H1 (cell line): ENCODE measurements around the gene TMEM114. TPM values are rescaled to one million over a fixed set of nuclear protein-coding genes. Genes with fewer than 3 reads are reported as not detected.
A peak's percentile ranks its signal among the peaks of the same experiment; 100 is the strongest.

Source experiments
- CTCF ChIA-PET: fragments of 300-600 bp; sonication (Branson Sonifier 250); formaldehyde crosslinking; loops from one replicate; lab custom pipeline; 2021; ENCODE audit not compliant: partially characterized antibody; lab: Charles Lee
- POLR2A ChIA-PET: fragments of 300-600 bp; sonication (Branson Sonifier 250); formaldehyde crosslinking; loops from one replicate; lab custom pipeline; 2021; ENCODE audit warnings: inconsistent platforms; ENCODE audit not compliant: partially characterized antibody; lab: Charles Lee
- DNase-seq, 2 experiments: peaks; one replicate each; pipeline versions ENCODE4 v3.0.0 to v3.0.0-alpha.2; 2010 to 2022; ENCODE audit warnings: low spot score in 2 of 2, low read depth in 1 of 2, mixed read lengths in 1 of 2
- FAIRE-seq: peaks from 2 replicates; lab custom pipeline; 2011; peaks lifted over from hg19 to GRCh38; lab: Jason Lieb, UNC
- H2AFZ ChIP-seq: 2 replicates; pipeline ENCODE4 v1.8.1; 2012; ENCODE audit warnings: low read length, inconsistent platforms
- H2AK5ac ChIP-seq: 2 replicates; pipeline ENCODE4 v1.6.1; 2013; ENCODE audit warnings: low read depth, low read length
- H2BK120ac ChIP-seq: replicated peaks from 2 replicates; pipeline ENCODE3; 2013; ENCODE audit warnings: low read depth, low read length, inconsistent platforms
- H2BK12ac ChIP-seq: 2 replicates; pipeline ENCODE4 v1.6.1; 2013; ENCODE audit warnings: low read depth, low read length
- H2BK15ac ChIP-seq: 2 replicates; pipeline ENCODE4 v1.6.1; 2013; ENCODE audit warnings: low read length
- H2BK20ac ChIP-seq: 2 replicates; pipeline ENCODE4 v1.6.1; 2013; ENCODE audit warnings: low read length
- H2BK5ac ChIP-seq: 2 replicates; pipeline ENCODE4 v1.6.1; 2013; ENCODE audit warnings: low read depth, low read length
- H3K14ac ChIP-seq: 2 replicates; pipeline ENCODE4 v1.6.1; 2013; ENCODE audit warnings: inconsistent platforms; ENCODE audit not compliant: insufficient read length
- H3K18ac ChIP-seq: 2 replicates; pipeline ENCODE4 v1.6.1; 2013; ENCODE audit warnings: low read length; ENCODE audit errors: extremely low read depth
- H3K23ac ChIP-seq: 2 replicates; pipeline ENCODE4 v1.6.1; 2013; ENCODE audit warnings: inconsistent platforms; ENCODE audit not compliant: insufficient read length
- H3K23me2 ChIP-seq: 2 replicates; pipeline ENCODE4 v1.6.1; 2013; ENCODE audit warnings: low read depth, low read length
- H3K27ac ChIP-seq: 2 replicates; pipeline ENCODE4 v1.6.1; 2011; ENCODE audit warnings: low read depth, low read length, inconsistent platforms
- H3K27me3 ChIP-seq, 4 experiments: replicated peaks in 1 of 4; 1 replicate in 1 of 4; 2 replicates in 3 of 4; pipeline versions ENCODE4 v1.6.1 to v1.8.1; 2011 to 2013; ENCODE audit warnings: low read length in 3 of 4, mild to moderate bottlenecking in 3 of 4, inconsistent platforms in 2 of 4, mixed read lengths in 2 of 4, moderate library complexity in 1 of 4; ENCODE audit not compliant: control insufficient read depth in 3 of 4, insufficient read depth in 3 of 4; ENCODE audit errors: extremely low read depth in 1 of 4
- H3K36me3 ChIP-seq, 4 experiments: 2 replicates each; pipeline versions ENCODE4 v1.6.1 to v1.8.1; 2011 to 2013; ENCODE audit warnings: mild to moderate bottlenecking in 4 of 4, low read length in 3 of 4, moderate library complexity in 2 of 4, control low read depth in 1 of 4, inconsistent platforms in 1 of 4; ENCODE audit not compliant: insufficient read depth in 4 of 4, control insufficient read depth in 2 of 4
- H3K4ac ChIP-seq: replicated peaks from 2 replicates; pipeline ENCODE3; 2013; ENCODE audit warnings: low read length, low read depth, mixed read lengths, inconsistent platforms; ENCODE audit not compliant: insufficient read length
- H3K4me1 ChIP-seq, 4 experiments: replicated peaks in 1 of 4; 1 replicate in 1 of 4; 2 replicates in 3 of 4; pipeline versions ENCODE4 v1.6.1 to v1.8.1; 2011 to 2013; ENCODE audit warnings: low read length in 3 of 4, inconsistent platforms in 2 of 4, mixed read lengths in 1 of 4; ENCODE audit not compliant: insufficient read depth in 4 of 4, control insufficient read depth in 3 of 4
- H3K4me2 ChIP-seq, 2 experiments: 2 replicates each; pipeline versions ENCODE4 v1.6.1 to v1.8.1; 2011 to 2013; ENCODE audit warnings: low read depth in 2 of 2, low read length in 2 of 2, control low read depth in 1 of 2, inconsistent platforms in 1 of 2, mild to moderate bottlenecking in 1 of 2; ENCODE audit not compliant: insufficient read depth in 1 of 2
- H3K4me3 ChIP-seq, 4 experiments: fragments of 200-600, 300-600 bp in 1 of 4; sonication (generic), shearing (Covaris generic), sonication (Bioruptor Twin) in 1 of 4; 2 replicates each; pipeline versions ENCODE4 v1.5.1 to v1.8.1; 2011 to 2016; ENCODE audit warnings: low read length in 4 of 4, low read depth in 3 of 4, control low read depth in 2 of 4, inconsistent platforms in 2 of 4, mild to moderate bottlenecking in 2 of 4, mixed read lengths in 1 of 4, moderate library complexity in 1 of 4; ENCODE audit not compliant: insufficient read depth in 2 of 4; ENCODE audit errors: extremely low read depth in 1 of 4
- H3K56ac ChIP-seq: replicated peaks from 2 replicates; pipeline ENCODE3; 2013; ENCODE audit warnings: low read depth, mild to moderate bottlenecking, mixed read lengths, low read length, inconsistent platforms; ENCODE audit not compliant: insufficient read length
- H3K79me1 ChIP-seq: 2 replicates; pipeline ENCODE4 v1.6.1; 2013; ENCODE audit warnings: low read depth, low read length, control low read depth
- H3K79me2 ChIP-seq, 2 experiments: 2 replicates each; pipeline versions ENCODE4 v1.6.1 to v1.8.1; 2012 to 2013; ENCODE audit warnings: low read length in 2 of 2, mild to moderate bottlenecking in 2 of 2, inconsistent platforms in 1 of 2; ENCODE audit not compliant: insufficient read depth in 2 of 2, control insufficient read depth in 1 of 2
- H3K9ac ChIP-seq, 4 experiments: replicated peaks in 1 of 4; 1 replicate in 1 of 4; 2 replicates in 3 of 4; pipeline versions ENCODE4 v1.6.1 to v1.8.1; 2011 to 2013; ENCODE audit warnings: low read depth in 3 of 4, low read length in 3 of 4, control low read depth in 2 of 4, mild to moderate bottlenecking in 2 of 4, moderate library complexity in 2 of 4, inconsistent platforms in 1 of 4; ENCODE audit errors: extremely low read depth in 1 of 4
- H3K9me3 ChIP-seq, 2 experiments: 2 replicates each; pipeline versions ENCODE4 v1.6.1 to v1.8.1; 2012 to 2013; ENCODE audit warnings: mild to moderate bottlenecking in 2 of 2, moderate library complexity in 2 of 2, control low read depth in 1 of 2, inconsistent platforms in 1 of 2, low read depth in 1 of 2, low read length in 1 of 2, mixed read lengths in 1 of 2; ENCODE audit not compliant: insufficient read depth in 2 of 2
- H4K20me1 ChIP-seq, 2 experiments: replicated peaks in 1 of 2; 2 replicates each; pipeline versions ENCODE3 to v1.8.1; 2011 to 2013; ENCODE audit warnings: inconsistent platforms in 2 of 2, low read length in 2 of 2, mild to moderate bottlenecking in 1 of 2; ENCODE audit not compliant: insufficient read depth in 2 of 2, control insufficient read depth in 1 of 2
- H4K5ac ChIP-seq: 2 replicates; pipeline ENCODE4 v1.6.1; 2013; ENCODE audit warnings: low read length, low read depth, mixed read lengths, inconsistent platforms; ENCODE audit not compliant: insufficient read length
- H4K8ac ChIP-seq: 2 replicates; pipeline ENCODE4 v1.8.0; 2013; ENCODE audit warnings: mild to moderate bottlenecking, moderate library complexity, low read length, inconsistent platforms; ENCODE audit not compliant: insufficient read depth; ENCODE audit errors: extremely low read depth
- H4K91ac ChIP-seq: replicated peaks from 2 replicates; pipeline ENCODE3; 2013; ENCODE audit warnings: low read length, mixed read lengths, inconsistent platforms; ENCODE audit not compliant: insufficient read length
- E2F6 ChIP-seq: IDR thresholded peaks from 2 replicates; pipeline ENCODE4 v1.6.1; 2012; ENCODE audit warnings: inconsistent platforms
- FOSL1 ChIP-seq: IDR thresholded peaks from 2 replicates; pipeline ENCODE4 v1.6.1; 2011; ENCODE audit warnings: mild to moderate bottlenecking, low read depth, low read length, moderate library complexity; ENCODE audit not compliant: insufficient read depth
- JUN ChIP-seq: IDR thresholded peaks from 2 replicates; pipeline ENCODE4 v1.6.1; 2011; ENCODE audit warnings: low read depth, mild to moderate bottlenecking, improper control_type of control experiment, low read length
- NRF1 ChIP-seq: IDR thresholded peaks from 2 replicates; pipeline ENCODE4 v1.6.1; 2011; ENCODE audit warnings: mild to moderate bottlenecking, low read depth, low read length, improper control_type of control experiment
- SP1 ChIP-seq: IDR thresholded peaks from 2 replicates; pipeline ENCODE4 v1.6.1; 2011; ENCODE audit warnings: low read depth, low read length
- SP2 ChIP-seq: IDR thresholded peaks from 2 replicates; pipeline ENCODE4 v1.6.1; 2012; ENCODE audit warnings: mild to moderate bottlenecking, low read length, inconsistent platforms
- WGBS, 2 experiments: shearing (Covaris generic) in 1 of 2; methylation state at CpG; one replicate each; pipeline versions ENCODE4 v1.1.6 to v1.1.7; 2013 to 2015; ENCODE audit warnings: low lambda C conversion rate in 2 of 2, mixed read lengths in 2 of 2, inconsistent platforms in 1 of 2, low coverage in 1 of 2, missing lambda C conversion rate in 1 of 2; ENCODE audit not compliant: insufficient replicate concordance in 2 of 2, insufficient coverage in 1 of 2, insufficient read length in 1 of 2; ENCODE audit errors: extremely low coverage in 1 of 2, missing lambda C conversion rate in 1 of 2; 5-methylcytosine and 5-hydroxymethylcytosine counted together
- polyA plus RNA-seq, 7 experiments: library from polyadenylated mRNA; depleted of rRNA in 3 of 7; stranded (reverse) in 5 of 7; unstranded in 2 of 7; fragments of >200 nt in 5 of 7; fragments of 200-250 nt in 2 of 7; gene quantifications; 1 replicate in 5 of 7; 2 replicates in 1 of 7; 4 replicates in 1 of 7; pipeline versions ENCODE4 v1.2.1 to v1.2.3, GENCODE V29; 2011 to 2013; ENCODE audit warnings: missing spikeins in 2 of 7, mixed read lengths in 2 of 7
- total RNA-seq: library from RNA; stranded (reverse); fragmentation: NEBNext Ultra II Directional; extraction: Animal tissue kit (Norgen Biotek cat#: 25700); gene quantifications from 2 replicates; pipeline ENCODE4 v1.2.1, GENCODE V29; 2021

Gene TMEM114
- total and polyA plus RNA-seq, 2 of the 8 experiments (the other 6 are each of a cell fraction or from before 2014, with no cell fraction given): 1.6 to 2.9 TPM

- H2BK5ac ChIP-seq: no peak overlapping the region
- TF ChIP-seq JUN (no peak), NRF1 (no peak), FOSL1 (no peak), SP2 (no peak), E2F6 (no peak), SP1 (no peak)
- TF ChIP-seq, all 59 proteins: peak for 0
- H2BK15ac ChIP-seq: no peak overlapping the region
- no peaks in the 10 kb centered on the region for H3K36me3 ChIP-seq
- ChIA-PET POLR2A (no interaction called here), CTCF (interaction anchor here (1.2 kb wide), 1 partner anchor 15 kb away, joined by 3 read pairs; no protein-coding TSS in a partner anchor)
- H3K4me2 ChIP-seq: no peak overlapping the region
- H3K4me1 ChIP-seq: no peaks in the 10 kb centered on the region
- H3K18ac ChIP-seq: no peak overlapping the region
- H3K9me3 ChIP-seq: no peaks in the 10 kb centered on the region
- DNase-seq (no peak), FAIRE-seq (peak; percentile 50)
- no peak overlapping the region for H3K27ac ChIP-seq
- no peak overlapping the region for H4K8ac ChIP-seq
- H3K79me2 ChIP-seq: no peaks in the 10 kb centered on the region
- H3K4me3 ChIP-seq: no peak overlapping the region
- H3K27me3 ChIP-seq: no peaks in the 10 kb centered on the region
- H2BK12ac ChIP-seq: no peak overlapping the region
- no peak overlapping the region for H2BK20ac ChIP-seq
- H2BK120ac ChIP-seq: no peak overlapping the region
- H3K4ac ChIP-seq: no peak overlapping the region
- 90% methylated on average over 5 of the region's 5 CpGs; no CpG with 5 or more reads in 1 of the 2 experiments for WGBS, 2 experiments
- H2AK5ac ChIP-seq: no peak overlapping the region
- H3K14ac ChIP-seq: no peak overlapping the region
- H3K9ac ChIP-seq: no peak overlapping the region
- no peaks in the 10 kb centered on the region for H4K20me1 ChIP-seq
- H3K23ac ChIP-seq: no peak overlapping the region
- H3K56ac ChIP-seq: no peak overlapping the region
- no peak overlapping the region for H4K5ac ChIP-seq
- no peak overlapping the region for H2AFZ ChIP-seq
- no peak overlapping the region for H4K91ac ChIP-seq
- H3K79me1 ChIP-seq: no peaks in the 10 kb centered on the region
- H3K23me2 ChIP-seq: peaks cover under 1% of the 10 kb centered on the region; the same call in 1 of the 2 replicates
These were observed 45.9 kb downstream of the TMEM114 start for GRCh38 chr16:8544406-8544805.
